Mesendoderm (in vitro differentiated cells): Measurements from ENCODE around the gene C9orf43.
"Not testable (repeated sequence)": the region's sequence is repeated elsewhere in the genome, so short reads cannot be mapped to it uniquely, and the experiment has no call there.

Experiments
- DNase-seq: peaks from one replicate; pipeline ENCODE4 v3.0.0; 2013
- H2AK5ac ChIP-seq: 2 replicates; pipeline ENCODE4 v1.6.1; 2013; ENCODE audit warnings: low read length, inconsistent platforms
- H2BK120ac ChIP-seq: 2 replicates; pipeline ENCODE4 v1.6.1; 2013; ENCODE audit warnings: low read depth, mild to moderate bottlenecking, low read length, moderate library complexity, mixed read lengths
- H2BK15ac ChIP-seq: replicated peaks from 2 replicates; pipeline ENCODE4 v1.6.1; 2013; ENCODE audit warnings: low read depth, mild to moderate bottlenecking, moderate library complexity
- H2BK5ac ChIP-seq: 2 replicates; pipeline ENCODE4 v1.6.1; 2013; ENCODE audit warnings: low read length, inconsistent platforms
- H3K18ac ChIP-seq: 2 replicates; pipeline ENCODE4 v1.6.1; 2013; ENCODE audit warnings: mild to moderate bottlenecking, low read length, mixed read lengths
- H3K23ac ChIP-seq: one replicate; pipeline ENCODE4 v1.6.1; 2013; ENCODE audit warnings: low read length
- H3K27ac ChIP-seq: 2 replicates; pipeline ENCODE4 v1.5.1; 2013; ENCODE audit warnings: low read depth, mild to moderate bottlenecking, inconsistent platforms, low read length, moderate library complexity
- H3K27me3 ChIP-seq: 2 replicates; pipeline ENCODE4 v1.6.1; 2013; ENCODE audit warnings: low read length, control low read depth, mild to moderate bottlenecking, inconsistent platforms; ENCODE audit not compliant: insufficient read depth, poor library complexity
- H3K36me3 ChIP-seq: 2 replicates; pipeline ENCODE4 v1.6.1; 2013; ENCODE audit warnings: low read length, inconsistent platforms; ENCODE audit not compliant: control insufficient read depth, insufficient read depth
- H3K4ac ChIP-seq: one replicate; pipeline ENCODE4 v1.6.1; 2013; ENCODE audit warnings: low read depth, mild to moderate bottlenecking, low read length, moderate library complexity
- H3K4me1 ChIP-seq: 2 replicates; pipeline ENCODE4 v1.6.1; 2013; ENCODE audit warnings: low read depth, low read length, inconsistent platforms; ENCODE audit not compliant: control insufficient read depth
- H3K4me2 ChIP-seq: 2 replicates; pipeline ENCODE4 v1.6.1; 2013; ENCODE audit warnings: low read length
- H3K4me3 ChIP-seq: 2 replicates; pipeline ENCODE4 v1.5.1; 2013; ENCODE audit warnings: mild to moderate bottlenecking, low read length
- H3K56ac ChIP-seq: one replicate; pipeline ENCODE4 v1.6.1; 2013; ENCODE audit warnings: low read length
- H3K79me1 ChIP-seq: 2 replicates; pipeline ENCODE4 v1.6.1; 2013; ENCODE audit warnings: low read length, inconsistent platforms
- H3K79me2 ChIP-seq: 2 replicates; pipeline ENCODE4 v1.6.1; 2013; ENCODE audit warnings: mild to moderate bottlenecking, low read length; ENCODE audit not compliant: control insufficient read depth, insufficient read depth
- H3K9ac ChIP-seq: 2 replicates; pipeline ENCODE4 v1.6.1; 2013; ENCODE audit warnings: low read length, inconsistent platforms
- H4K5ac ChIP-seq: one replicate; pipeline ENCODE4 v1.6.1; 2013; ENCODE audit warnings: low read length
- H4K8ac ChIP-seq: one replicate; pipeline ENCODE4 v1.6.1; 2013; ENCODE audit warnings: low read depth, mild to moderate bottlenecking, control low read depth, low read length, moderate library complexity
- WGBS: extraction: QIAGEN DNeasy Blood & Tissue Kit; methylation state at CpG from one replicate; pipeline ENCODE4 v1.1.7; 2013; ENCODE audit warnings: low lambda C conversion rate, missing lambda C conversion rate; ENCODE audit not compliant: insufficient coverage; ENCODE audit errors: extremely low coverage; 5-methylcytosine and 5-hydroxymethylcytosine counted together

C9orf43 gene

GRCh38 chr9:113401027-113401792, 9.3 kb upstream of the C9orf43 start, which contains the start of gene ALAD:
TSS of gene ALAD (minus strand) at chr9:113401284. CDS start at chr9:113393559, 7,725 bp downstream.
- H3K27me3 ChIP-seq, result no peaks in the 10 kb centered on the region
- H2BK15ac ChIP-seq, result peak within 1 kb of the TSS; percentile 13
- no peak within 1 kb of the TSS for H4K5ac ChIP-seq
- H3K4me2 ChIP-seq, result peak within 1 kb of the TSS; percentile 48
- WGBS, result no CpG with 5 or more reads among the region's 50 CpGs
- H3K79me1 ChIP-seq, result no peaks in the 10 kb centered on the region
- H3K23ac ChIP-seq, result no peak within 1 kb of the TSS
- peak; percentile 99 for DNase-seq
- no peak within 1 kb of the TSS for H4K8ac ChIP-seq
- H3K4ac ChIP-seq, result no peak within 1 kb of the TSS
- no peaks in the 10 kb centered on the region for H3K36me3 ChIP-seq
- peak within 1 kb of the TSS; percentile 92 for H3K56ac ChIP-seq
- no peak within 1 kb of the TSS for H2BK5ac ChIP-seq
- H3K79me2 ChIP-seq, result no peaks in the 10 kb centered on the region
- no peaks in the 10 kb centered on the region for H3K4me1 ChIP-seq
- no peak within 1 kb of the TSS for H2BK120ac ChIP-seq
- H2AK5ac ChIP-seq, result no peak within 1 kb of the TSS
- peak within 1 kb of the TSS; percentile 61 for H3K27ac ChIP-seq
- H3K18ac ChIP-seq, result peak within 1 kb of the TSS; percentile 19
- H3K4me3 ChIP-seq, result peak within 1 kb of the TSS; percentile 86
- H3K9ac ChIP-seq, result peak within 1 kb of the TSS; percentile 90

GRCh38 chr9:113403646-113404045, 6.9 kb upstream of the C9orf43 start:
- H3K4ac ChIP-seq, result no peak overlapping the region

GRCh38 chr9:113406353-113406752, 4.2 kb upstream of the C9orf43 start:
- DNase-seq, H3K18ac ChIP-seq, H3K4me1 ChIP-seq, H2BK5ac ChIP-seq, H3K79me1 ChIP-seq, H3K27ac ChIP-seq, H2BK15ac ChIP-seq, H2AK5ac ChIP-seq, H3K4ac ChIP-seq, H4K5ac ChIP-seq, H3K56ac ChIP-seq, H3K23ac ChIP-seq, H3K36me3 ChIP-seq, H3K9ac ChIP-seq, H3K27me3 ChIP-seq, H3K4me2 ChIP-seq, H3K4me3 ChIP-seq, H4K8ac ChIP-seq, H2BK120ac ChIP-seq: not testable (repeated sequence)
- WGBS, result no CpG with 5 or more reads among the region's 9 CpGs
- peaks cover 17% of the 10 kb centered on the region for H3K79me2 ChIP-seq

More at GRCh38 chr9:113403646-113404045, 6.9 kb upstream of the C9orf43 start:
- Histone ChIP-seq H2BK15ac (no peak overlapping the region), H3K4me2 (no peak overlapping the region), H3K4me1 (no peaks in the 10 kb centered on the region), H3K79me1 (peaks cover 4% of the 10 kb centered on the region), H2BK5ac (no peak overlapping the region), H2AK5ac (no peak overlapping the region), H4K5ac (no peak overlapping the region), H3K36me3 (peaks cover 8% of the 10 kb centered on the region), H3K23ac (no peak overlapping the region), H3K79me2 (peaks cover 6% of the 10 kb centered on the region), H2BK120ac (no peak overlapping the region), H3K27me3 (no peaks in the 10 kb centered on the region), H3K18ac (no peak overlapping the region), H3K4me3 (no peak overlapping the region), H3K9ac (no peak overlapping the region), H3K27ac (no peak overlapping the region), H4K8ac (no peak overlapping the region), H3K56ac (no peak overlapping the region)
- DNase-seq, result no peak
- WGBS, result no CpG with 5 or more reads among the region's 2 CpGs

GRCh38 chr9:113406873-113407511, 3.6 kb upstream of the C9orf43 start:
- H3K56ac ChIP-seq, H2BK15ac ChIP-seq, H2AK5ac ChIP-seq, H3K18ac ChIP-seq, H4K8ac ChIP-seq, H2BK120ac ChIP-seq, H3K27me3 ChIP-seq, H3K9ac ChIP-seq, H3K79me1 ChIP-seq, H3K4me2 ChIP-seq, H3K4ac ChIP-seq, H4K5ac ChIP-seq, H3K36me3 ChIP-seq, H3K27ac ChIP-seq, H3K4me1 ChIP-seq, H3K23ac ChIP-seq, H2BK5ac ChIP-seq, H3K4me3 ChIP-seq: not testable (repeated sequence)
- WGBS, result no CpG with 5 or more reads among the region's 7 CpGs
- peak; percentile 82 for DNase-seq
- peaks cover 17% of the 10 kb centered on the region for H3K79me2 ChIP-seq

- Histone ChIP-seq H3K23ac (no peak overlapping the region), H2BK15ac (no peak overlapping the region), H3K18ac (no peak overlapping the region), H2BK120ac (no peak overlapping the region), H3K4me3 (peak overlapping the region; percentile 41), H3K9ac (peak overlapping the region; percentile 93), H3K79me1 (peaks cover 7% of the 10 kb centered on the region), H4K5ac (no peak overlapping the region), H4K8ac (no peak overlapping the region), H3K56ac (peak overlapping the region; percentile 99), H3K4me2 (peak overlapping the region; percentile 99), H3K27me3 (no peaks in the 10 kb centered on the region), H3K27ac (no peak overlapping the region), H2AK5ac (peak overlapping the region; percentile 50), H3K4me1 (peaks cover 2% of the 10 kb centered on the region), H3K36me3 (peaks cover 9% of the 10 kb centered on the region), H3K4ac (no peak overlapping the region), H3K79me2 (peaks cover 17% of the 10 kb centered on the region), H2BK5ac (no peak overlapping the region)
- DNase-seq, result no peak
- no CpG with 5 or more reads among the region's 10 CpGs for WGBS
These were observed 1.1 kb upstream of the C9orf43 start for GRCh38 chr9:113409481-113409880.
